GM20431 (cell line): Measurements from ENCODE around the gene RNF213.
"Not testable (repeated sequence)": the region's sequence is repeated elsewhere in the genome, so short reads cannot be mapped to it uniquely, and the experiment has no call there.

Experiments
- in situ Hi-C: fragments of 300-500 bp; cut with MseI, MboI; formaldehyde crosslinking; loops from one replicate; pipeline ENCODE4 v1.15.0; 2020; ENCODE audit warnings: low sequenced_read_pairs; ENCODE audit not compliant: unreplicated experiment

RNF213 gene

DNA sequence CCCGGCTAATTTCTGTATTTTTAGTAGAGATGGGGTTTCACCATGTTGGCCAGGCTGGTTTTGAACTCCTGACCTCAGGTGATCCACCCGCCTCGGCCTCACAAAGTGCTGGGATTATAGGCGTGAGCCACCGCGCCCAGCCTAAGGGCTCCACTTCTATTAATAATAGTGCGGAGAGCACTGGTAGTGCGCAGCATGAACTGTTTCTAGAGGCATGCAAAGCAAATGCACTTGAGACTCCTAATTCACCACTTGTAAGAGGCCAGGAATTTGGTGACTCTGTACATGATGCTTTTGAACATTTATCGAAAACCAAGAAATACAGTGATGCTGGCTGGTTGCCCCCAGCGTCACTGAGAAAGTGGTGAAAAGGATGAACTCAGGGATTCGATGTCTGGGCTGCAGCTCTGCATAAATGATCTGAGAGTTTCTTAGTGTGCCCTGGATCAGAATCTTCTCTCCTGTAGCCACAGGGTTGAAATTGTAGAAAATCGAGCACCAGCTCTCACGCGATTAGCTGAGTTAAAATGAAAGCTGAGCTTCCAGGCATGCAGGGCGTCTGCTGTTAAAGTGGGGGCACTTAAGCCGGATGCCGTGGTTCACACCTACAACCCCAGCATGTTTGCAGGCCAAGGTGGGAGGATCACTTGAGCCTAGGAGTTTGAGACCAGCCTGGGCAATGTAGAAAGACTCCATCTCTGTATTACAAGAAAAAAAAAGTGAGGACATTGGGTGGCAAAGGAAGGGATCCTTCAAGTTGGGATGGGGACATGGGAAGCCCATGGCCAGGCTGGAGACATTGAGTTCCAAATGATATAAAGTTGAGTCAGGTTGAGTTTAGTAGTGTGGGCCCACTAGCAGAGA, 4.8 kb downstream of the RNF213 start:
- in situ Hi-C loops = no loop called here

DNA sequence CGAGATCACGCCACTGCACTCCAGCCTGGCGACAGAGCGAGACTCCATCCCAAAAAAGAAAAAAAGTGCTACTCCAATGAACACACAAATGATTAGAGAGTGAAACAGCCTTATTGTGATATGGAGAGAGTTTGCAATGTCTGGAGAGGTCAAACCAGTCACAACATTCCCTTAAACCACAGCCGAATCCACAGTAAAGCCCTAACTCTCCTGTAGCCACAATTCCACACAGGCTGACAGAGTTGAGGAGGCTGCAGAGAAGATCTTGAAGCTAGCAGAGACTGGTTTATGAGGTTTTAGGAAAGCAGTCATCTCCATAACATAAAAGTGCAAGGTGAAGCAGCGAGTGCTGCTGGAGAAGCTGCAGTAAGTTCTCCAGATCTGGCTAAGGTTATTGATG, 6.7 kb downstream of the RNF213 start:
- in situ Hi-C loops = no loop called here

DNA sequence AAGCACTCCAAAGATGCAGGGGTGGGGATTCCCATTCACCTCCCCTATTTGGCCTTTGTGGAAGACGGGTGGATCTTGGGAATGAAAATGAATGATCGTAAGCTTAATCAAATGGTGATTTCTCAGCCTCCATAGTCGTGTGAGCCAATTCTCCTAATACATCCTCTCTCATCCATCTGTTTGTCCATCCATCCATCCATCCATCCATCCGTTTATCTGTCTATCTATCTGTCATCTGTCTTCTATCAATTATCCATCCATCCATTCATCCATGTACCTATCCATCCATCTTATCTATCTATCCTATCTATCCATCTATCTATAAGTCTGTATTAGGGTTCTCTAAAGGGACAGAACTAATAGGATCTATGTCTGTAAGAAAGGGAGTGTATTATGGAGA, 7.8 kb downstream of the RNF213 start:
- in situ Hi-C loops = no loop called here

GRCh38 chr17:80269405-80269807, 8.8 kb downstream of the RNF213 start:
- in situ Hi-C loops = no loop called here

DNA sequence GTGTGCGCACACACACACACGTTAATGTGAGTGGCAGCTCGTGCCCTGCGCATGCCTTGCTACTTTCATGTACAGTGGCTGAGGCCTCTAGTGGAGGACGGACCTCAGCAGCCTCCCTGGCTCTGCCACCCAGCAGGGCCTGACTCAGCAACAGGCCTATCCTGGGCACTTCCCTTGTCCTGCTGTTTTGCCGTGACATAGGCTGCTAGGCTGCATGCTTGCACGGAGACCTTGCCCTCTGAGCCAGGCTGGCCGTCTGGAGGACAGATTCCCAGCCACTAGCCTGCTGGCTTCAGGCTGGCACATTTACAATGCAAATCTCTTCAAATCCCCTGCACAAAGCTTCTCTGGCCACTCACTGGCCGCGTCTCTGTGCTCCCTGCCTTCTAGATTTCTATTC, 9.5 kb downstream of the RNF213 start:
- in situ Hi-C loops = no loop called here

GRCh38 chr17:80270836-80271235, 10.2 kb downstream of the RNF213 start:
- in situ Hi-C loops = no loop called here

DNA sequence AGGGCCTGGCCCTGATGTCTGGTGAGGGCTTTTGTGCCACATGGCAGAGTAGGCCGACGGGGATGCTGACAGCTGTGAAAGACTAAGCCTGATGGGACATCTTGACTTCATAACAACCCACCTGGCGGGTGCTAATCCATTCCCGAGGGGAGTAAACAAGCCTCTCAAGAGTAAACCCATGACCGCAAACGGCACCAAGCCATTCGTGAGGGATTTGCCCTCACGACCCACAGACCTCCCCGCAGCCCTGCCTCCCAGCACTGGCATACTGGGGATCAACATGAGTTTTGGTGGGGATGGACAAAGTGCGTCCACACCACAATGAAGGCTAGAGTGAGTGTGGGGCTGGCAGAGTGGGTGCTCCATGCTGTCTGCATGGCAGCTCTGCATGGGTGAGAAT, 11.7 kb downstream of the RNF213 start:
- in situ Hi-C loops = no loop called here

DNA sequence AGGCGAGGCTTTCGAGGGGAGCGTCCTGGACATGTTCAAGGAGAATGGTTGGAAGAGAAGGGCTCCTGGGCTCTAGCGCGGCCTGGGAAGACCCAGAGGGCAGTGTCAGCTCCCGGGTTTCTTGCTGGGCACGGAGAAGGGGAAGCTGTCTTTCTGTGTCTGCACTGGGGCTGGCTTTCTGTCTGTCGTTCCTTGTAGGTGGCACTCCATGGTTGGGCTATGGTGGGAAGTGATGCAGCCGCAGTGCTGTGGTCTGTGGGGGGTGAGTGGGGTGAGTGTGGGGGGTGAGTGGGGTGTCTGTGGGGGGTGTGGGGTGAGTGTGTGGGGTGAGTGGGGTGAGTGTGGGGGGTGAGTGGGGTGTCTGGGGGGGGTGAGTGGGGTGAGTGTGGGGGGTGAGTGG, 13.7 kb downstream of the RNF213 start:
- in situ Hi-C loops = no loop called here

DNA sequence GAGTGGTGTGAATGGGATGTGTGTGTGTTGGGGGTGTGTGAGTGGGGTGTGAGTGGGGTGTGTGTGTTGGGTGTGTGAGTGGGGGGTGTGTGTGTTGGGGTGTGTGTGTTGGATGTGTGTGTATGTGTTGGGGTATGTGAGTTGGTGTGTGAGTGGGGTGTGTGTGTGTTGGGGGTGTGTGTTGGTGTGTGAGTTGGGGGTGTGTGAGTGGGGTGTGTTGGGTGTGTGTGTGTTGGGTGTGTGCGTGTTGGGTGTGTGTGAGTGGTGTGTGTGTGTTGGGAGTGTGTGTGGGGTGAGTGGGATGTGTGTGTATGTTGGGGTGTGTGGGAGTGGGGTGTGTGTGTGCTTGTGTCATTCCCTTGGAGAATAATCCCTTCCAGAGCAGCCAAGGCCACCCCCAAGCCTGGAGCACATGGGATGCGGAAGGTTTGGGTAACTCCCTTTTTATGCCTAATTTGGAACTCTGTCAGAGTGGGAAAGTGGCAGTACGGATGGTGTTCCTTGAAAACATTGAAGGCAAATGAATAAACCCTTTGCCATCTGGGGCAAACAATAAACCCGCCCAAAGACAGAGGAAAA, 14.3 kb downstream of the RNF213 start:
- in situ Hi-C loops = no loop called here

GRCh38 chr17:80275857-80276256, 15.2 kb downstream of the RNF213 start:
- in situ Hi-C loops = not testable (repeated sequence)

- in situ Hi-C loops = no loop called here
These were observed 17.4 kb downstream of the RNF213 start for GRCh38 chr17:80277751-80278671.

DNA sequence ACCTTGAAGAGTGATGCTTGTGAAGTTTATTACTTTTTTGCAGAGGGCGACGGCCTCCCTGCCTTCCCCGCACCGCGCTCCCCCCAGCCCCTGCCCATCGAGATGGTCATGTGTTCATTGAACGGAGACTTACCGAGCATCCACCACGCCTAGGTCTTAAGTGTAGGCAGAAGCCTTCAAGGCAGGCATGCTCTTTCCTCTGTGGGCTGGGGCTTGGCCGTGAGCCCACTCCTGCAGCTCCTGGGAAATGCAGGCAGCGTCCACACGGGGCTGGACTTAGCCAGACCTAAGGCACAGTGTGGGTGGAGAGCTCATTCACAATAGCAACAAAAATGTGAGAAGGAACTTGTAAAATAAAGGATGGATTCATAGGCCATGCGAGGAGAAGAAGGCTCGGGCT, 19.2 kb downstream of the RNF213 start:
- in situ Hi-C loops = no loop called here

GRCh38 chr17:80281516-80281915, 20.9 kb downstream of the RNF213 start:
- in situ Hi-C loops = no loop called here

DNA sequence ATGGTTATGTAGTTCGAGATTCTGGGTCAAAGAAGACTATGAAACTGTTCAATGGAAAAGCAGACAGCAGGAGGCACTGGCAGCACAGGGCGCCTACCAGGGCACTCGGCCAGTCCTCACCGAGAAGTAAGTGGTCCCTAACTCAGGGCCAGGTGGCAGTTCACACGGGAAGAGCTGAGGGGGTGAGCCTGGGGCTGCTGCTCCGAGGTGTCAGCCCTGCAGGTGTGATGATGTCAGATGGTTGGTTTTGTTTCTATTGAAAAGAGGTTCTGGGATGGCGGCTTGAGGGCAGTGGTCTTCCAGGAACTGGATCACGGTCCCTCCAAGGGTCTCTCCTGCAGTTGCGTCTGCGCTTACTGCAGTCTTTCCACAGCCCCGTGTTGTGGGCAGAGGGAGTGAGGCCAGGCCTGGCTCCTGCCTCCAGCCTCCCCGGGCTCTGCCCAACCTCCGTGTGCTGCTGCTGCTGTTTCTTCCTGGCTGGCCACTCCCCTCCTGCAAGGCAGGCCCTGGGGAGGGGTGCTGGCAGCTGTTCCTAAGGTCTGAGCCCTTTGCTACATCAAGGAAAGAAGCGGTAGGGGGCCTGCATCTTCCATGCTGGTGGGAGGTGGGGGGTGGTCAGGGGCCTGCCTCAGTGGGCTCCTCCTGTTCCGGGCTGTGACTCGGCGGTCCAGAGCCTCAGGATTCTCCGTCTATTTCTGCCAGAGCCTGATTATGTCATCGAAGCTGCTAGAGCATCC, 22.6 kb downstream of the RNF213 start:
- in situ Hi-C loops = no loop called here

DNA sequence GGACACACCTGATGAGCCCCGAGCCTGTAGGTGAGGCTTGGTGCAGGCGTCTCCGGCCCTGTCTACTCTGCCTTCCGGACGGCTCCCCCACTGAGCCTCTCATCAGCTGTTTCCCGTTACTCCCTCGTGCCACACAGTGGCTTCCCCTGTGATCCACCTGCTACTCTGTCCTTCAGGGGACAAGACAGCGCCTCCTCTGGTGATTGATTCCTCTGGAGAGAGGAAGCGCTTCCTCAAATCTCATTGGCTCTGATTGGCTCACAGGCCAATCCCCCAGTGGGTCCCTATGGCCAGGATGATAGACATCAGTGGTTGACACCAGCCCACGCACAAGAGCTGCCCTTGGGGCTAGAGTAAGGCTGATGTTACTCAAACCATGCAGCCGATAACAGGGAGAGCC, 24.0 kb downstream of the RNF213 start:
- in situ Hi-C loops = no loop called here

- in situ Hi-C loops = no loop called here
These were observed 24.7 kb downstream of the RNF213 start for GRCh38 chr17:80285237-80285920.

DNA sequence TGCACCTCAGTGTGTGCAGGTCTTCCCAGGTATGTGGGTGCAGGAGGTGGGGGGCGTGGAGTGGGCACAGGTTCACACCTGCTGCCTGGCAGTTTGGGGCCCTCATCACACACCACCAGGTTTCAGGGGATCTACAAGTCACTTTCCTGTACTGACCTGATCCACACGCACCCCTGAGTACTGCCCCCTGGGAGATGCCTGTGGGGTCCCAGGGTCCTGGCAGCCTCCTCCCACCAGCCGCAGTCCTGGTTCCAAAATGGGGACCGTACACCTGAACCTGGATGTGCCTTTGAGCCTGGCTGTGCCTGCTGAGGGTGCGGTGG, 25.9 kb downstream of the RNF213 start:
- in situ Hi-C loops = no loop called here

- in situ Hi-C loops = no loop called here
These were observed 26.4 kb downstream of the RNF213 start for GRCh38 chr17:80287038-80287437.

- in situ Hi-C loops = no loop called here
These were observed 27.3 kb downstream of the RNF213 start for GRCh38 chr17:80287806-80288567.
